GM19468 (cell line): ENCODE data around the gene CSNK1E.

Experiments used
- ATAC-seq: cut with Tn5 transposase; IDR thresholded peaks from one replicate; pipeline ENCODE4 v1.9.1; 2021; ENCODE audit warnings: mild to moderate bottlenecking, moderate library complexity, moderate number of reproducible peaks; ENCODE audit not compliant: unreplicated experiment; ENCODE audit errors: extremely low read depth

The CSNK1E gene

GRCh38 chr22:38257650-38258250, 59.5 kb downstream of the CSNK1E start:
- no peak for ATAC-seq

- no peak for ATAC-seq
Measured at GRCh38 chr22:38257181-38257580, 60.1 kb downstream of the CSNK1E start.

GRCh38 chr22:38255697-38256096, 61.5 kb downstream of the CSNK1E start:
- no peak for ATAC-seq

GRCh38 chr22:38251341-38251692, 65.9 kb downstream of the CSNK1E start:
- no peak for ATAC-seq

- no peak for ATAC-seq
Measured at GRCh38 chr22:38250643-38251340, 66.4 kb downstream of the CSNK1E start.

GRCh38 chr22:38249803-38250642, 67.2 kb downstream of the CSNK1E start:
- ATAC-seq, result no peak

GRCh38 chr22:38249301-38249700, 67.9 kb downstream of the CSNK1E start:
- ATAC-seq, result no peak

- no peak for ATAC-seq
Measured at GRCh38 chr22:38248280-38248679, 69.0 kb downstream of the CSNK1E start.

- ATAC-seq, result no peak
Measured at GRCh38 chr22:38247713-38248112, 69.5 kb downstream of the CSNK1E start.

GRCh38 chr22:38246692-38247091, 70.5 kb downstream of the CSNK1E start:
- no peak for ATAC-seq

GRCh38 chr22:38246046-38246658, 71.1 kb downstream of the CSNK1E start:
- ATAC-seq, result no peak

GRCh38 chr22:38244106-38244505, 73.1 kb downstream of the CSNK1E start:
- no peak for ATAC-seq

- ATAC-seq, result no peak
Measured at GRCh38 chr22:38243007-38243765, 74.0 kb downstream of the CSNK1E start.

GRCh38 chr22:38240734-38241252, 76.4 kb downstream of the CSNK1E start:
- no peak for ATAC-seq
